Right renal pelvis (tissue), 4 donors: ENCODE measurements around the gene NOL9. TPM values are rescaled to one million over a fixed set of nuclear protein-coding genes. Genes with fewer than 3 reads are reported as not detected.

Experiments
- DNase-seq, 4 donors: peaks; one replicate each; pipeline ENCODE4 v3.0.0-alpha.2; 2013; ENCODE audit warnings: low read depth in 4 of 4, low spot score in 3 of 4, missing footprints in 1 of 4
- polyA plus RNA-seq, 4 donors: library from polyadenylated mRNA; unstranded; fragments of 120-200 nt; gene quantifications; one replicate each; pipeline ENCODE4 v1.2.1, GENCODE V29; 2013; ENCODE audit not compliant: insufficient read length in 4 of 4

Gene NOL9
- polyA plus RNA-seq, 4 donors, result 15.4 to 19.1 (median 16.3) TPM

- DNase-seq, result no peak
Observed at GRCh38 chr1:6474815-6475282, 79.5 kb downstream of the NOL9 start.

GRCh38 chr1:6473974-6474814 lies 80.1 kb downstream of the NOL9 start:
- DNase-seq, result no peak

GRCh38 chr1:6473156-6473555 lies 81.2 kb downstream of the NOL9 start:
- DNase-seq, result no peak

GRCh38 chr1:6472391-6472790 lies 81.9 kb downstream of the NOL9 start:
- no peak for DNase-seq

- no peak for DNase-seq
Observed at GRCh38 chr1:6471970-6472368, 82.3 kb downstream of the NOL9 start.

Other genes starting within 250 kb of the NOL9 start
- gene ACOT7, start 160.7 kb downstream of the NOL9 start, polyA plus RNA-seq, result 10 to 100 TPM; 28.7 to 35.0 (median 31.5) TPM
- gene HES2, start 134.6 kb downstream of the NOL9 start, polyA plus RNA-seq, result under 1 TPM; 0.27 to 0.73 (median 0.53) TPM
- 10 to 100 TPM; 10.1 to 21.6 (median 16.9) TPM for gene ESPN, start 129.7 kb downstream of the NOL9 start, polyA plus RNA-seq
- 10 to 100 TPM; 11.1 to 13.8 (median 12.5) TPM for gene TNFRSF25, start 88.3 kb downstream of the NOL9 start, polyA plus RNA-seq
- 10 to 100 TPM; 12.6 to 18.0 (median 13.3) TPM for gene PLEKHG5, start 62.8 kb downstream of the NOL9 start, polyA plus RNA-seq
- under 1 TPM in 3 of 4 donors, not detected in 1; 0.07 to 0.15 (median 0.13) TPM for gene TAS1R1, start 794 bp upstream of the NOL9 start, polyA plus RNA-seq
- gene ZBTB48, start 25.5 kb upstream of the NOL9 start, polyA plus RNA-seq, result 10 to 100 TPM; 24.1 to 35.8 (median 28.1) TPM
- gene KLHL21, start 48.4 kb upstream of the NOL9 start, polyA plus RNA-seq, result 10 to 100 TPM; 14.9 to 16.6 (median 15.2) TPM
- 10 to 100 TPM; 24.8 to 26.8 (median 26.2) TPM for gene PHF13, start 59.2 kb upstream of the NOL9 start, polyA plus RNA-seq
- 10 to 100 TPM; 17.5 to 22.8 (median 19.2) TPM for gene THAP3, start 70.4 kb upstream of the NOL9 start, polyA plus RNA-seq
- 10 to 100 TPM; 58.6 to 67.8 (median 59.8) TPM for gene DNAJC11, start 147.3 kb upstream of the NOL9 start, polyA plus RNA-seq
- 10 to 100 TPM; 89.3 to 98.2 (median 92.9) TPM for gene CAMTA1, start 230.9 kb upstream of the NOL9 start, polyA plus RNA-seq